ENCODE data around the gene ZBTB20.

Gene ZBTB20

DNA sequence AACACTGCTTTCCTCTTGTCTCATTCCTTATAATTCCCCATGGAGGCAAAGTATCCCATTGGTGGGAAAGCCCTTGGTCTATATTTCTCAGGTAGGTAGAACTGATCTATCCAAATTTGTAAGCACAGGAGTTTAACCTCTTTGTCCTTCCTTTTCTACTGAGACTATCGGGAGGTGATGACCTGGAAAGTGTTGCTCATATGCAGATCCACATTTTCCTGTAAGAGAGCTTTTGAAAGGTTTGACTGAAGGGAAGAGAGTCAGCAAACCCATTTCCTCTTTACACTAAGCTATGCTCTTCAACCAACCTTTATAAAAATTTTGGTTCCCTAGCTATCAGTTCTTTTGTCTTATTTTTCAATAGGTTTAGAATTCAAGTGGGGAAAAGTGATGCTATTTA, 652.6 kb downstream of the ZBTB20 start:
- H3K27me3 Mint-ChIP-seq = no peaks in the 10 kb centered on the region
- ATAC-seq = peak; percentile 49
- peaks cover 3% of the 10 kb centered on the region for H3K9me3 Mint-ChIP-seq
- H3K4me1 Mint-ChIP-seq = peaks cover 19% of the 10 kb centered on the region
- peak overlapping the region; percentile 54 for H3K27ac Mint-ChIP-seq
- H3K36me3 Mint-ChIP-seq (ENCODE audit: low read depth) = peaks cover 2% of the 10 kb centered on the region
- no peak for DNase-seq
- no peak overlapping the region for H3K4me3 Mint-ChIP-seq

DNA sequence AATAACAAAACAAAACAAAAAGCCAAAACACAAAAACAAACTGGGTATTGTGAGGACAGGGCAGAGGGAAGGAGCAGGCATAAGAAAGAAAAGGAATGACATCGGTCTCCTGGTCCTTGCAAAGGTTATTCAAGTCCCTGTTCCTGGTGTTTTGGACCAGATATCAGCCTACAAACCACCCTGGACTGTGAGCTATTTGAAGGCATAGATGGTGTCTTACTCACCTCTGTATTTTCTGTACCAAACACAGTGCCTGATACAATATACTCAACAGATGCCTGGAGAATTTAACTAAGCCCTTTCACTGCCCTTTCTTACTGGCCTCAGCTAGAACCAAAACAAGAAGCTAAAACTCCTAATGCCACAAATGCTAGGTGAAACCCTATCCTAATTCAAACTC, 656.3 kb downstream of the ZBTB20 start:
- Mint-ChIP-seq H3K9me3 (peaks cover 3% of the 10 kb centered on the region), H3K27ac (no peak overlapping the region), H3K27me3 (no peaks in the 10 kb centered on the region), H3K36me3 (ENCODE audit: low read depth) (peaks cover 2% of the 10 kb centered on the region), H3K4me1 (peaks cover 10% of the 10 kb centered on the region), H3K4me3 (no peak overlapping the region)
- DNase-seq = no peak
- no peak for ATAC-seq

DNA sequence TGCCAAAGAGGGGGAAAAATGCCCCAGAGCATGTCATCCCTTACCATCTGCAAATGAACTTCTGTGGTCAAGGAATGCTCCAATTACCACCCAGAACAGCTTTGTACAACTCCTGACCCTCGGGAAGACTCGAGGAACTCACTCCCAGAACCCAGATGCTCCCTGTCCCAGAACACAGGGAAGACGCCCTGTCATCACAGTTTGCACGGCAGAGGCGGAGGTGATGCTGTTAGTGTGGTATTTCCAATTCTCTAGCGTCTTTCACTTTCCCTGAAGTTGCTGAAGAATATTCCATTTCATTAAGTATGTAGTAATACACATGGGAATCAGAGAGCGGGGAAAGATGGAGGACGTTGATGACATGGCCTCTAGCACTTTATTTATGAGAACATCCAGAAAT, 659.6 kb downstream of the ZBTB20 start:
- no peaks in the 10 kb centered on the region for H3K9me3 Mint-ChIP-seq
- H3K4me3 Mint-ChIP-seq = no peak overlapping the region
- H3K27me3 Mint-ChIP-seq = no peaks in the 10 kb centered on the region
- no peaks in the 10 kb centered on the region for H3K4me1 Mint-ChIP-seq
- DNase-seq (no peak), ATAC-seq (no peak)
- H3K27ac Mint-ChIP-seq = no peak overlapping the region
- no peaks in the 10 kb centered on the region for H3K36me3 Mint-ChIP-seq (ENCODE audit: low read depth)

DNA sequence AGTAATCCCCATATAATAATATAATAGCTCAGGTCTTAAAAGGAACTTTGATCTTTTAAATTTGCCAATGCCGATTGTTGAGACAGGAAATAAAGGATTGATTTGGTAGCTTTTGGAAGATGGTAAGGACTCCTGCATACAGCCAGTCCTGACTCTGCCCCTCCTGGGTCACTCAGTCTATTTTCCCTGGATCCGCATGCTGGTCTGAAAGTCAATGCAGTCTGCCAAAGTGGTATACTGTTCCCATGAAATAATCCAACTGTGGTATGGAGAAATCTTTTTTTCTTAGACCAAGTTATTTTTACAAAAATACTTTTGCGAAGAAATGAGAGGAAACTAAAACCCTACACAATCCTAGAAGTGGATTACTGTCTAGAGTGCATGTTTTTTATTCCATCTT, 662.2 kb downstream of the ZBTB20 start:
- no peak overlapping the region for H3K27ac Mint-ChIP-seq
- no peaks in the 10 kb centered on the region for H3K36me3 Mint-ChIP-seq (ENCODE audit: low read depth)
- ATAC-seq (no peak), DNase-seq (no peak)
- H3K4me3 Mint-ChIP-seq = no peak overlapping the region
- no peaks in the 10 kb centered on the region for H3K27me3 Mint-ChIP-seq
- H3K9me3 Mint-ChIP-seq = no peaks in the 10 kb centered on the region
- H3K4me1 Mint-ChIP-seq = peaks cover 14% of the 10 kb centered on the region

DNA sequence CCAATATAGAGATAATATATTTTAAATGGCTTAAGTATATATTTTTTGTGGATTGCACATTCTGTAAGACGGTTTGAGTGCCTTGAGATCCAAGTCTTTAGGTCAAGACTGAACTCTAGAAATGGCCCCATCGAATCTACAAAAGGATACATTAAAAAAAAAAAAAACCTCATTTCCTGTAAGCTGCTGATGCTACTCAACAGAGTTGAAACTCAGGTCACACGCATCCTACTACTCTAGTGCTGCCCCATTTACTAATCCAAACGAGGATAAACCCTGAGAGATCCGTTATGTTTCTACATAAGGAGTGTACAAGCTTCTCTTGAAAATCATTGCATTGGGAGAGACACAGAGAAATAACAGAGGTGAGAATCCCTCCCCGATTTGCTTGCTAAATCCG, 666.0 kb downstream of the ZBTB20 start:
- Mint-ChIP-seq H3K4me3 (no peak overlapping the region), H3K9me3 (no peaks in the 10 kb centered on the region), H3K4me1 (peaks cover 15% of the 10 kb centered on the region), H3K27me3 (no peaks in the 10 kb centered on the region), H3K36me3 (ENCODE audit: low read depth) (no peaks in the 10 kb centered on the region), H3K27ac (no peak overlapping the region)
- DNase-seq = no peak
- ATAC-seq = no peak

DNA sequence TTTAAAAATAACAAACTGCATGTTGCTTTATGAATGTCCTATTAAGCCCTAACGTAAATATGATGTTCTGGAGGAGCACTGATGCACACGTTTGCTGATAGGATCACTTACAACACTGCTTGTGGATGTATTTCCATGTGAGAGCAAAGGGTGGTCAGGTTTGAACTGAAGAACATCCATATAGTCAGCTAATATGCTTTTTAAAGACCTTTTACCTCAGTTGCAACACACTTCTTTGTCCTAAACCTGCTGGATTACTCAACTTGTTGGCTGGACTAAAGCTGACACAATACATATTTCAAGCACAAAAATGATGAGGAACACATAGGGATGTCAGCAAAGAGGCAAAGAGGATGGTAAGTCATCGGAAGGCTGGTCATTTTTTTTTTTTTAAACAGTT, 666.6 kb downstream of the ZBTB20 start:
- DNase-seq (no peak), ATAC-seq (no peak)
- Mint-ChIP-seq H3K9me3 (no peaks in the 10 kb centered on the region), H3K4me1 (peaks cover 15% of the 10 kb centered on the region), H3K36me3 (ENCODE audit: low read depth) (no peaks in the 10 kb centered on the region), H3K27me3 (no peaks in the 10 kb centered on the region), H3K4me3 (no peak overlapping the region), H3K27ac (no peak overlapping the region)

DNA sequence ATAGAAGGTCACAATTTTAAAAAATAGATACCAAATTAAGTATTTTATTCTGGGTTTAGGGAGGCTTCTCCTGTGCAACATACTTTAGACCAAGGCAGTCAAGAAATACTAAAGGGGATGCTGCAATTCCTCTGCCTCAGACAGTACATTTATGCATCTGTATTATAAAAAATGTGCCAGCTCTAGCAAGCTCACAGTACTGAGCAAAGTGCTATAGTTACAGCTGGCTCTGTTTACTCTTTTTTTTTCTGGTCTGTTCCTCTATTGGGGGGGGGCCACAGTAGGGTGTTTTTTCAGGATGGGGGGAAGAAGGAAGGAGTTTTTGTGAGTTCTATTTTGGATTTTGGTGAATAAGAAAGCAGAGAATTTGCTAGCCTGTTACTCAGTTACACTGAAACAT, 668.3 kb downstream of the ZBTB20 start:
- DNase-seq (no peak), ATAC-seq (no peak)
- no peaks in the 10 kb centered on the region for H3K9me3 Mint-ChIP-seq
- H3K4me1 Mint-ChIP-seq = peaks cover 15% of the 10 kb centered on the region
- no peaks in the 10 kb centered on the region for H3K27me3 Mint-ChIP-seq
- no peak overlapping the region for H3K27ac Mint-ChIP-seq
- H3K36me3 Mint-ChIP-seq (ENCODE audit: low read depth) = no peaks in the 10 kb centered on the region
- H3K4me3 Mint-ChIP-seq = no peak overlapping the region

DNA sequence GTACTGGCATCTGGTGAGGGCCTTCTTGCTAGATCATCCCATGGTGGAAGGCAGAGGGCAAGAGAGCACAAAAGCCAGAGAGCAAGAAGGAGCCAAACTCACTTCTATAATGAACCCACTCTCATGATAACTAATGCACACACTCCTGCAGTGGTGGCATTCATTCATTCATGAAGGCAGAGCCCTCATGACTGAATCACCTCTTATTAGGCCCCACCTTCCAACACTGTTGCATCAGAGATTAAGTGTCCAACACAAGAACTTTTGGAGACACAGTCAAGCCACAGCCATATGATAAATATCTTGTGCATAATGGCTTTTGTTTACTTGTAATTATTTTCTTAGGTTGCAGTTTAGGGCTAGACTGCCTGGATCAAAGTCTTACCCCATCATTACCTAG, 670.6 kb downstream of the ZBTB20 start:
- Mint-ChIP-seq H3K9me3 (no peaks in the 10 kb centered on the region), H3K36me3 (ENCODE audit: low read depth) (peaks cover under 1% of the 10 kb centered on the region), H3K4me1 (peaks cover 7% of the 10 kb centered on the region), H3K27ac (no peak overlapping the region), H3K4me3 (no peak overlapping the region), H3K27me3 (no peaks in the 10 kb centered on the region)
- no peak for DNase-seq
- no peak for ATAC-seq

DNA sequence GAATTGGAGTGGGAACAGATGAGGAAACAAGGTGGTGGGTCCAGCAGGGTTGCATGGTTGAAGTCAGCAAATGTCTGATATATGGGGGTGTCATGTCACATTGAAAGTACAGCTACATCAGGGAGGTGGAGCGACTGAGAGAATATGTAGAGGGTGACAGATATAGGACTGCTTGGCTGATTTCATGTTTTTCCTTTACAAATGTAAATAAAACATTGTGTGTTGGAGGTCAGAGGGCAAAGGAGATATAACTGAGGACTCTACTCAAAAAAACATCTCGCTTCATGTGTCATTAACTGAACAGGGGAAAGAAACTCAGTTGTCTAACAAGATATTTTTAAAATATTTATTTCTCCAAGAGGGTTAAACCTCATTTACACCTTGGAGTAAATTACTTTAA, 675.6 kb downstream of the ZBTB20 start:
- Mint-ChIP-seq H3K27me3 (no peaks in the 10 kb centered on the region), H3K36me3 (ENCODE audit: low read depth) (peaks cover 4% of the 10 kb centered on the region), H3K27ac (no peak overlapping the region), H3K4me1 (no peaks in the 10 kb centered on the region), H3K4me3 (no peak overlapping the region), H3K9me3 (no peaks in the 10 kb centered on the region)
- ATAC-seq (no peak), DNase-seq (no peak)

DNA sequence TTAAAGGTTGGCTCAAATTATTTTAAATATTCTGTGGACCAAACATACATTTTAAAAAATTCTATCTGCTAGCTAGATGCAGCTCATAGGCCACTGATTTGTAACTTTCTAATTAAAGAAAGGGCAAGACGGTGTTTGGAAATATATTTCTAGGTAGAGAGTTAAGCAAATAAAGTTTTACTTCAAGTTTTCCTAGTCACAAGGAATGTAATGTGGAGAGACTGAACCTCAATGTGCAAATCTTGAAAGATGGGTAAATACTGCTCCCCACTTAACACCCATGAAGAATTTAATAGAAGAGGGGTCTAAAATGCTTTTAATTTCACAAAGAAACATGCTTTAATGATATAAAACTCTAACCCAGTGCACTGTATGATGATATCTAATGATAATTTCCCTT, 678.0 kb downstream of the ZBTB20 start:
- no peak for DNase-seq
- Mint-ChIP-seq H3K36me3 (ENCODE audit: low read depth) (peaks cover 4% of the 10 kb centered on the region), H3K4me1 (peaks cover 4% of the 10 kb centered on the region), H3K9me3 (no peaks in the 10 kb centered on the region), H3K4me3 (no peak overlapping the region), H3K27me3 (no peaks in the 10 kb centered on the region), H3K27ac (no peak overlapping the region)
- ATAC-seq = no peak

DNA sequence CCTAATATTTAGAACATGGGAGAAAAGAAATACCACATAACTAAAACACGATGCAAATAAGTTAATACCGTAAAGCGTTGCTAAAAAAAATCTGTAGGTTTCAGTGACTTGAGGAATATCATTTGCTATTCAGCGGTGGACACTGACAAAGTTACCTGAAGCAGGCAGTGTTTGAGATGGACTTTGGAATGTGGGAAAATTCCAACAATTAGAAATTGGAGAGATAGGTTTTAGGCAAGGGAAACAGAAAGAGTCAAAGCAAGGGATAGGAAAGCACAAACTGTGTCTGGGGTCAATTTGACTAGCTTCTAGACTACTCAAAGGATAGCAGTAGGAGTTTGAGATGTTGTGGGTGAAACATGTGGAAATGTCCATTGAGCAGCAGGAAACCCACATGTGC, 680.3 kb downstream of the ZBTB20 start:
- no peaks in the 10 kb centered on the region for H3K27me3 Mint-ChIP-seq
- H3K4me1 Mint-ChIP-seq = peaks cover 4% of the 10 kb centered on the region
- no peak overlapping the region for H3K4me3 Mint-ChIP-seq
- no peak overlapping the region for H3K27ac Mint-ChIP-seq
- peaks cover 4% of the 10 kb centered on the region for H3K36me3 Mint-ChIP-seq (ENCODE audit: low read depth)
- ATAC-seq = no peak
- DNase-seq = no peak
- H3K9me3 Mint-ChIP-seq = no peaks in the 10 kb centered on the region

DNA sequence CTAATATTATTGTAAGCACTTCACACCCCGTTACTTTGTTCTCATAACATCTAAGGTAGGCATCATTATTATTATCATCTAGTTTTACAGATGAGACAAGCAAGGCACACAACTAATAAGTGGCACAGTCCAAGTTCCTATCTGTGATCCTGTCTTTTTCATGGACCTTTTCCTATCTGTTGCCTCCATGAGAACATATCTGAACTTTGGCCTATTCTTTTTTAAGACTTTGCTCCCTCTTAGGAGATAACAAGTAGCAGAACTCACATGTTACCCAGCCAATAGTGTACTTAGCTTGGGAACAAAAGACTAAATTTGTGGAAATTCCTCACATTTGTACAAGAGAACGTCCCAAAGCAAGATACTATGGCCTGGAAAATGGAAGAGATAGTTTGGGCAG, 680.8 kb downstream of the ZBTB20 start:
- no peak for DNase-seq
- H3K36me3 Mint-ChIP-seq (ENCODE audit: low read depth) = peaks cover under 1% of the 10 kb centered on the region
- peaks cover 4% of the 10 kb centered on the region for H3K4me1 Mint-ChIP-seq
- H3K9me3 Mint-ChIP-seq = no peaks in the 10 kb centered on the region
- no peaks in the 10 kb centered on the region for H3K27me3 Mint-ChIP-seq
- no peak for ATAC-seq
- no peak overlapping the region for H3K27ac Mint-ChIP-seq
- no peak overlapping the region for H3K4me3 Mint-ChIP-seq

DNA sequence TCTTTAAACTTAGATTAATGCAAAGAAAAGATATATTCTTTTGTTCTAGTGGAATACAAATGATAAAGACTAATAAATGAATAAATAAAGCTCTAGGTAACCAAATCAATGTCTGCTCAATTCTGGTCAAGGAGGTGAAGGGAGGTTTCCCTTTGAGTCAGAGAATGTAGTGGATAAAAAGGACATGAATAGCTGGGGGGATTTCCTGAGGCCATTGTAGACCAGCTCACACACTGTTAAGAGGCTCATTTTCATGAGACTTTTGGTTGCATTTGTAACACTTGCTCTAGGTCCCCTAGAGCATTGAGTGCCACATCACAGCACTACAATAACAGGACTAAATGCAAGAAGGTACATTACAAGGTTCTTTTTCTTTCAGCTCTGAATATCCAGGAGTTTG, 682.5 kb downstream of the ZBTB20 start:
- ATAC-seq = peak; percentile 75
- H3K4me1 Mint-ChIP-seq = peaks cover 4% of the 10 kb centered on the region
- H3K36me3 Mint-ChIP-seq (ENCODE audit: low read depth) = no peaks in the 10 kb centered on the region
- H3K4me3 Mint-ChIP-seq = no peak overlapping the region
- DNase-seq = no peak
- no peak overlapping the region for H3K27ac Mint-ChIP-seq
- no peaks in the 10 kb centered on the region for H3K27me3 Mint-ChIP-seq
- no peaks in the 10 kb centered on the region for H3K9me3 Mint-ChIP-seq

DNA sequence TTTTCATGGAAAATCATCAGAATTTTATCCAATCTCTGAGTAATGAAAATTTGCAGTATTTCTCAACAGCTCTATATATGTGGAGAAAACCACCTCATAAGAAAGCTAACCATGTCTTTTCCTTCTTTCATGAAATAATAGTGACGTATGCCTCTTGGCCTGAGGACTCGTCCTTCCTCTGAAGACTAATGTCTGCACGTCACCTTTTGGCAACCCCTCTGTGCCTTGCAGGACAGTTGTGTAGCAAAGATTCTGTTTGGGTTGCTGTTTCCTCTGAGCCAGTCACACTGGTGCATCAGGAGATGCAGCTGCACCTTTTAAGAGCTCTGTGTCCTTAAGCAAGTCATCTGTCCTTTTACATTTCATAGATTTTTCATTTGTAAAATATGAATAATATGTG, 684.3 kb downstream of the ZBTB20 start:
- no peak for DNase-seq
- H3K27me3 Mint-ChIP-seq = no peaks in the 10 kb centered on the region
- H3K4me3 Mint-ChIP-seq = no peak overlapping the region
- peaks cover 4% of the 10 kb centered on the region for H3K4me1 Mint-ChIP-seq
- H3K9me3 Mint-ChIP-seq = no peaks in the 10 kb centered on the region
- no peaks in the 10 kb centered on the region for H3K36me3 Mint-ChIP-seq (ENCODE audit: low read depth)
- ATAC-seq = no peak
- H3K27ac Mint-ChIP-seq = no peak overlapping the region

DNA sequence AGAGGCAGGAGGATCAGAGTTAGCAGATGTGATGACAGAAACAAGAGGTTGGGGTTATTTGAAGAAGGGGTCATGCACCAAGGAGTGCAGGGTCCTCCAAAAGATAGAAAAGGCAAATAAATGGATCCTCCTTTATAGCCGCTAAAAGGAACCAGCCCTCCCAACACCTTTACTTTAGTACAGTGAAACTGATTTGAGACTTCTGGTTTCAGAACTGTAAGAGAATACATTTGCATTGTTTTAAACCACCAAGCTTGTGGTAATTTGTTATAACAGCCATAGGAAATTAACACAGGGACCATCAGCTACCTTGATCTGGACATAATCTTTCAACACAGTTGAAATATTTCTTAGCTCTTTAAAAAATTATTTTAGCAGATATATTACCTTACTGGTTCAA, 686.6 kb downstream of the ZBTB20 start:
- DNase-seq (no peak), ATAC-seq (no peak)
- Mint-ChIP-seq H3K4me1 (peaks cover 4% of the 10 kb centered on the region), H3K36me3 (ENCODE audit: low read depth) (no peaks in the 10 kb centered on the region), H3K27me3 (no peaks in the 10 kb centered on the region), H3K27ac (no peak overlapping the region), H3K4me3 (no peak overlapping the region), H3K9me3 (no peaks in the 10 kb centered on the region)

DNA sequence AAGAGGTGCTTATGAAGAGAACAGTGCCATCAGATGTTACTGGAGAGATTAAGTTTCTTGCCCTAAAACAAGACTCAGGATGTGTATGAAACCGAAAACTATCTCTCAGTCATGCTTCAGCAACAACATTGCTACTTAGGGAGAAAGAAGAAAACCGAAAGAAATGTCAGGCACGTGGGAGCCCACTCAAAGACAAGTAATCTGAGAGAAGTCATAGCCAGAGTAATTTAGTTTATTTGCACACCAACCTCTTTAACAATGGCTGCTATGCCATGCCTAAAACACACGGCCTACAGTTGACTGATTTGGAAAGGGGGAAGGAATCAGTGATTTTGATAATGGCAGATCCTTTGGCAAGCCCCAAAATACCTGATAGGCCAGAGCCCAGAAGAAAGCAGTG, 690.3 kb downstream of the ZBTB20 start:
- Mint-ChIP-seq H3K27me3 (no peaks in the 10 kb centered on the region), H3K4me3 (no peak overlapping the region), H3K4me1 (peaks cover 7% of the 10 kb centered on the region), H3K27ac (no peak overlapping the region), H3K36me3 (ENCODE audit: low read depth) (no peaks in the 10 kb centered on the region), H3K9me3 (no peaks in the 10 kb centered on the region)
- ATAC-seq (no peak), DNase-seq (no peak)

Data from activated naive CD8-positive, alpha-beta T cell treated with anti-CD3 and anti-CD28 coated beads, Interleukin-2, amount 50 U/mL, for 24 hours (primary cell).